Glutamatergic neuron (in vitro differentiated cells): ENCODE measurements around the gene P2RX1. TPM values are rescaled to one million over a fixed set of nuclear protein-coding genes. Genes with fewer than 3 reads are reported as not detected.

Source experiments
- DNase-seq: peaks from one replicate; pipeline ENCODE4 v3.0.0; 2022
- H3K27ac Mint-ChIP-seq: one replicate; pipeline ENCODE4 v1.8.0; 2020; ENCODE audit warnings: mild to moderate bottlenecking, mixed read lengths, inconsistent platforms; ENCODE audit not compliant: unreplicated experiment
- H3K27me3 Mint-ChIP-seq: one replicate; pipeline ENCODE4 v1.8.0; 2020; ENCODE audit warnings: mild to moderate bottlenecking, moderate library complexity, mixed read lengths, inconsistent platforms; ENCODE audit not compliant: unreplicated experiment
- H3K36me3 Mint-ChIP-seq: one replicate; pipeline ENCODE4 v1.8.0; 2020; ENCODE audit warnings: mild to moderate bottlenecking, mixed read lengths, inconsistent platforms; ENCODE audit not compliant: unreplicated experiment
- H3K4me1 Mint-ChIP-seq: one replicate; pipeline ENCODE4 v1.8.0; 2020; ENCODE audit warnings: mild to moderate bottlenecking, low read depth, mixed read lengths, inconsistent platforms; ENCODE audit not compliant: unreplicated experiment
- H3K4me3 Mint-ChIP-seq: one replicate; pipeline ENCODE4 v1.8.0; 2020; ENCODE audit warnings: mild to moderate bottlenecking, mixed read lengths, inconsistent platforms; ENCODE audit not compliant: unreplicated experiment
- H3K9me3 Mint-ChIP-seq: one replicate; pipeline ENCODE4 v1.8.0; 2020; ENCODE audit warnings: mild to moderate bottlenecking, moderate library complexity, mixed read lengths, inconsistent platforms; ENCODE audit not compliant: unreplicated experiment
- CTCF ChIP-seq: fragments of 200-600 bp; sonication (generic); IDR thresholded peaks from one replicate; pipeline ENCODE4 v1.5.0; 2021; ENCODE audit not compliant: partially characterized antibody, unreplicated experiment
- total RNA-seq: library from RNA; stranded (reverse); fragmentation: NEBNext Ultra II Directional; extraction: Animal tissue kit (Norgen Biotek cat#: 25700); gene quantifications from one replicate; pipeline ENCODE4 v1.2.1, GENCODE V29; 2021; ENCODE audit not compliant: unreplicated experiment

Gene P2RX1
- total RNA-seq, 1 donor from 2014 or later = 2.1 TPM

- TF ChIP-seq CTCF = no peak
- peak overlapping the region; percentile 56 for H3K27ac Mint-ChIP-seq
Measured at GRCh38 chr17:3912827-3913226, 3.4 kb downstream of the P2RX1 start.

GRCh38 chr17:3911271-3912053 is 4.8 kb downstream of the P2RX1 start:
- peaks cover 12% of the 10 kb centered on the region for H3K27me3 Mint-ChIP-seq
- TF ChIP-seq CTCF = no peak
- DNase-seq = peak; percentile 81
- peak overlapping the region; percentile 97 for H3K27ac Mint-ChIP-seq
- H3K4me3 Mint-ChIP-seq = peak overlapping the region; percentile 53
- peaks cover 5% of the 10 kb centered on the region for H3K9me3 Mint-ChIP-seq
- peaks cover 19% of the 10 kb centered on the region for H3K4me1 Mint-ChIP-seq
- no peaks in the 10 kb centered on the region for H3K36me3 Mint-ChIP-seq

More at GRCh38 chr17:3912827-3913226, 3.4 kb downstream of the P2RX1 start:
- Mint-ChIP-seq H3K36me3 (no peaks in the 10 kb centered on the region), H3K4me1 (peaks cover 15% of the 10 kb centered on the region), H3K9me3 (peaks cover 4% of the 10 kb centered on the region), H3K27me3 (peaks cover 8% of the 10 kb centered on the region), H3K4me3 (no peak overlapping the region)
- DNase-seq = no peak

GRCh38 chr17:3910420-3911270 is 5.6 kb downstream of the P2RX1 start:
- H3K36me3 Mint-ChIP-seq = no peaks in the 10 kb centered on the region

GRCh38 chr17:3909257-3909656 is 7.0 kb downstream of the P2RX1 start:
- peak overlapping the region; percentile 52 for H3K27ac Mint-ChIP-seq
- H3K4me1 Mint-ChIP-seq = peaks cover 17% of the 10 kb centered on the region
- H3K4me3 Mint-ChIP-seq = no peak overlapping the region
- H3K36me3 Mint-ChIP-seq = no peaks in the 10 kb centered on the region
- peaks cover 11% of the 10 kb centered on the region for H3K9me3 Mint-ChIP-seq
- no peak for TF ChIP-seq CTCF
- H3K27me3 Mint-ChIP-seq = peaks cover 14% of the 10 kb centered on the region
- DNase-seq = no peak

More at GRCh38 chr17:3910420-3911270, 5.6 kb downstream of the P2RX1 start:
- H3K9me3 Mint-ChIP-seq = peaks cover 7% of the 10 kb centered on the region
- TF ChIP-seq CTCF = no peak
- peaks cover 12% of the 10 kb centered on the region for H3K27me3 Mint-ChIP-seq
- H3K27ac Mint-ChIP-seq = peak overlapping the region; percentile 97
- no peak for DNase-seq
- H3K4me3 Mint-ChIP-seq = no peak overlapping the region
- H3K4me1 Mint-ChIP-seq = peaks cover 19% of the 10 kb centered on the region
